ENCODE measurements around the gene OR51V1.

Gene OR51V1

DNA sequence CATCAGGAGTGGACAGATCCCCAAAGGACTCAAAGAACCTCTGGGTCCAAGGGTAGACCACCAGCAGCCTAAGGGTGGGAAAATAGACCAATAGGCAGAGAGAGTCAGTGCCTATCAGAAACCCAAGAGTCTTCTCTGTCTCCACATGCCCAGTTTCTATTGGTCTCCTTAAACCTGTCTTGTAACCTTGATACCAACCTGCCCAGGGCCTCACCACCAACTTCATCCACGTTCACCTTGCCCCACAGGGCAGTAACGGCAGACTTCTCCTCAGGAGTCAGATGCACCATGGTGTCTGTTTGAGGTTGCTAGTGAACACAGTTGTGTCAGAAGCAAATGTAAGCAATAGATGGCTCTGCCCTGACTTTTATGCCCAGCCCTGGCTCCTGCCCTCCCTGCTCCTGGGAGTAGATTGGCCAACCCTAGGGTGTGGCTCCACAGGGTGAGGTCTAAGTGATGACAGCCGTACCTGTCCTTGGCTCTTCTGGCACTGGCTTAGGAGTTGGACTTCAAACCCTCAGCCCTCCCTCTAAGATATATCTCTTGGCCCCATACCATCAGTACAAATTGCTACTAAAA lies 26.3 kb upstream of the OR51V1 start, which contains the start of gene HBB:
TSS of gene HBB (minus strand) at position 340 of the 579 bp plus-strand sequence. CDS start at position 290, 50 bp downstream.
- no peak for DNase-seq (ENCODE audit: low read depth)
- in situ Hi-C loops (cut with HindIII; ENCODE audit: low sequenced_read_pairs): no loop called here
- TF ChIP-seq, protein P1, sequence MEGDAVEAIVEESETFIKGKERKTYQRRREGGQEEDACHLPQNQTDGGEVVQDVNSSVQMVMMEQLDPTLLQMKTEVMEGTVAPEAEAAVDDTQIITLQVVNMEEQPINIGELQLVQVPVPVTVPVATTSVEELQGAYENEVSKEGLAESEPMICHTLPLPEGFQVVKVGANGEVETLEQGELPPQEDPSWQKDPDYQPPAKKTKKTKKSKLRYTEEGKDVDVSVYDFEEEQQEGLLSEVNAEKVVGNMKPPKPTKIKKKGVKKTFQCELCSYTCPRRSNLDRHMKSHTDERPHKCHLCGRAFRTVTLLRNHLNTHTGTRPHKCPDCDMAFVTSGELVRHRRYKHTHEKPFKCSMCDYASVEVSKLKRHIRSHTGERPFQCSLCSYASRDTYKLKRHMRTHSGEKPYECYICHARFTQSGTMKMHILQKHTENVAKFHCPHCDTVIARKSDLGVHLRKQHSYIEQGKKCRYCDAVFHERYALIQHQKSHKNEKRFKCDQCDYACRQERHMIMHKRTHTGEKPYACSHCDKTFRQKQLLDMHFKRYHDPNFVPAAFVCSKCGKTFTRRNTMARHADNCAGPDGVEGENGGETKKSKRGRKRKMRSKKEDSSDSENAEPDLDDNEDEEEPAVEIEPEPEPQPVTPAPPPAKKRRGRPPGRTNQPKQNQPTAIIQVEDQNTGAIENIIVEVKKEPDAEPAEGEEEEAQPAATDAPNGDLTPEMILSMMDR (IDR thresholded peaks at IDR 0.05; ENCODE audit: low read depth, low read length, missing control alignments): no peak
- H3K4me3 ChIP-seq (ENCODE audit: low read depth, low read length): no peak within 1 kb of the TSS

DNA sequence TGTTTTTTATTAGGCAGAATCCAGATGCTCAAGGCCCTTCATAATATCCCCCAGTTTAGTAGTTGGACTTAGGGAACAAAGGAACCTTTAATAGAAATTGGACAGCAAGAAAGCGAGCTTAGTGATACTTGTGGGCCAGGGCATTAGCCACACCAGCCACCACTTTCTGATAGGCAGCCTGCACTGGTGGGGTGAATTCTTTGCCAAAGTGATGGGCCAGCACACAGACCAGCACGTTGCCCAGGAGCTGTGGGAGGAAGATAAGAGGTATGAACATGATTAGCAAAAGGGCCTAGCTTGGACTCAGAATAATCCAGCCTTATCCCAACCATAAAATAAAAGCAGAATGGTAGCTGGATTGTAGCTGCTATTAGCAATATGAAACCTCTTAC lies 25.0 kb upstream of the OR51V1 start:
- DNase-seq (ENCODE audit: low read depth): no peak
- TF ChIP-seq, protein P1 (IDR thresholded peaks at IDR 0.05; ENCODE audit: low read depth, low read length, missing control alignments): no peak
- H3K4me3 ChIP-seq (ENCODE audit: low read depth, low read length): no peak overlapping the region
- in situ Hi-C loops (cut with HindIII; ENCODE audit: low sequenced_read_pairs): no loop called here

DNA sequence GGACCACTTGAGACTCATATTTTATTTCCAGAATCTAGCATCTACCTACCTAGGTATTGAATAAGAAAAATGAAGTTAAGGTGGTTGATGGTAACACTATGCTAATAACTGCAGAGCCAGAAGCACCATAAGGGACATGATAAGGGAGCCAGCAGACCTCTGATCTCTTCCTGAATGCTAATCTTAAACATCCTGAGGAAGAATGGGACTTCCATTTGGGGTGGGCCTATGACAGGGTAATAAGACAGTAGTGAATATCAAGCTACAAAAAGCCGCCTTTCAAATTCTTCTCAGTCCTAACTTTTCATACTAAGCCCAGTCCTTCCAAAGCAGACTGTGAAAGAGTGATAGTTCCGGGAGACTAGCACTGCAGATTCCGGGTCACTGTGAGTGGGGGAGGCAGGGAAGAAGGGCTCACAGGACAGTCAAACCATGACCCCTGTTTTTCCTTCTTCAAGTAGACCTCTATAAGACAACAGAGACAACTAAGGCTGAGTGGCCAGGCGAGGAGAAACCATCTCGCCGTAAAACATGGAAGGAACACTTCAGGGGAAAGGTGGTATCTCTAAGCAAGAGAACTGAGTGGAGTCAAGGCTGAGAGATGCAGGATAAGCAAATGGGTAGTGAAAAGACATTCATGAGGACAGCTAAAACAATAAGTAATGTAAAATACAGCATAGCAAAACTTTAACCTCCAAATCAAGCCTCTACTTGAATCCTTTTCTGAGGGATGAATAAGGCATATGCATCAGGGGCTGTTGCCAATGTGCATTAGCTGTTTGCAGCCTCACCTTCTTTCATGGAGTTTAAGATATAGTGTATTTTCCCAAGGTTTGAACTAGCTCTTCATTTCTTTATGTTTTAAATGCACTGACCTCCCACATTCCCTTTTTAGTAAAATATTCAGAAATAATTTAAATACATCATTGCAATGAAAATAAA lies 24.3 kb upstream of the OR51V1 start:
- no peak for DNase-seq (ENCODE audit: low read depth)
- TF ChIP-seq, protein P1 (IDR thresholded peaks at IDR 0.05; ENCODE audit: low read depth, low read length, missing control alignments): no peak
- in situ Hi-C loops (cut with HindIII; ENCODE audit: low sequenced_read_pairs): no loop called here
- no peak overlapping the region for H3K4me3 ChIP-seq (ENCODE audit: low read depth, low read length)

DNA sequence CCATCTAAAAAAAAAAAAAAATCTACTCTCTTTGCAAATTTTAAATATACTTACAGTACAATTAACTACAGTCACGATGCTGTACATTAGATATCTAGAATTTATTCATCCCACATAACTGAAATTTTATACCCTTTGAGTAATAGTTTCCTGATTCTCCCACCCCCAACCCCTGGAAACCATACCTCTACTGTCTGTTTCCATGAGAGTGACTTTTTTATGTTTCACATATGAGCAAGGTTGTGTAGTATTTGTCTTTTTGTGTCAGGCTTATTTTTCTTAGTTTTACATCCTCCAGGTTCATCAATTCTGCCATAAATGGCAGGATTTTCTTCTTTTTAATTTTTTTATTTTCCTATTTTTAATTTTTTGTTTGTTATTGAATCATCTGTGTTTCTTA lies 23.2 kb upstream of the OR51V1 start:
- no peak for DNase-seq (ENCODE audit: low read depth)
- TF ChIP-seq, protein P1 (IDR thresholded peaks at IDR 0.05; ENCODE audit: low read depth, low read length, missing control alignments): no peak
- H3K4me3 ChIP-seq (ENCODE audit: low read depth, low read length): no peak overlapping the region
- in situ Hi-C loops (cut with HindIII; ENCODE audit: low sequenced_read_pairs): no loop called here

DNA sequence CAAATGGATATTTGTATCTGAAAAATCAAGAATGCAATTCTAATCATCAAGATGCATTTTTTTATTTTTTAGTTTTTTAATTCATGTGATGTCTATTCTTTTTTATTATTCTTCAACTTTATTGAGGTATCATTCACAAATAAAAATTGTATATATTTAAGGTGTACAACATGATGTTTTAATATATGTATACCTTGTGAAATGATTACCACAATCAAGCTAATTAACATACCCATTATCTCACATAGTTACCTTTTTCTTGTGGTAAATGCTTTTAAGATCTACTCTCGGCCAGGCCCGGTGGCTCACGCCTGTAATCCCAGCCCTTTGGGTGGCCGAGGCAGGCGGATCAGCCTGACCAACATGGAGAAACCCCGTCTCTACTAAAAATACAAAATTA lies 22.7 kb upstream of the OR51V1 start:
- no peak overlapping the region for H3K4me3 ChIP-seq (ENCODE audit: low read depth, low read length)
- TF ChIP-seq, protein P1 (IDR thresholded peaks at IDR 0.05; ENCODE audit: low read depth, low read length, missing control alignments): no peak
- no peak for DNase-seq (ENCODE audit: low read depth)
- in situ Hi-C loops (cut with HindIII; ENCODE audit: low sequenced_read_pairs): no loop called here

DNA sequence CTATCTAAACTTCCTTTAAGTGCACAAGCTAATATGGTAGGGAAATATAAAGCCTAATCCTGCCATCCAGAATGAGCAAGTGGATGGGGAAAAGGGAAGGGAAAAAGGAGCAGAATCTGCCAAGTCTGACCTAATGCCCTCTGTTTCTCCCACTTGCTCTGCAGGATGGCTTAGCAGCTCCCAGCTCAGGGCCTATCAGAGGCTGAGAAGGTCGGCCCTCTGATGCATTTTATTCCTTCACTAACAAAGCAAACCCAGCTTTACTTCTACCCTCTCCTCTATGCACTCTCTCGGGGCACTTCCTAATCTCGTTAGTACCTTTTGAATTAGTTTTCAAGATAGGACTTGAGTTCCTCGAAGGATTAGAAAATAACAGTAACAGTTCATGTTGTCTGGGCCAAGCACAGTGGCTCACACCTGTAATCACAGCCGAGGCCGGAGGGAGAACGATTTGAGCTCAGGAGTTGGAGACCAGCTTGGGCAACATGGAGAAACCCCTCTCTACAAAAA lies 9.9 kb upstream of the OR51V1 start:
- TF ChIP-seq, protein P1 (IDR thresholded peaks at IDR 0.05; ENCODE audit: low read depth, low read length, missing control alignments): no peak
- in situ Hi-C loops (cut with HindIII; ENCODE audit: low sequenced_read_pairs): no loop called here
- H3K4me3 ChIP-seq (ENCODE audit: low read depth, low read length): no peak overlapping the region
- DNase-seq (ENCODE audit: low read depth): no peak

Data from astrocyte of the cerebellum (primary cell).